Activated CD4-positive, alpha-beta memory T cell treated with anti-CD3 and anti-CD28 coated beads for 36 hours (primary cell): ENCODE measurements around the gene CUX1. TPM values are rescaled to one million over a fixed set of nuclear protein-coding genes. Genes with fewer than 3 reads are reported as not detected.

Experiments
- CTCF ChIA-PET: fragments of 350-600 bp; sonication (Branson Sonifier 250); formaldehyde crosslinking; loops from one replicate; lab custom pipeline; 2021; ENCODE audit warnings: antibody characterized with exemption, inconsistent platforms; lab: Charles Lee
- POLR2A ChIA-PET: fragments of 350-600 bp; sonication (Branson Sonifier 250); formaldehyde crosslinking; loops from one replicate; lab custom pipeline; 2021; ENCODE audit warnings: antibody characterized with exemption; lab: Charles Lee
- DNase-seq: peaks from one replicate; pipeline ENCODE4 v3.0.0-alpha.2; 2020
- H3K27ac Mint-ChIP-seq: one replicate; pipeline ENCODE4 v1.8.0; 2021; ENCODE audit warnings: mixed read lengths
- H3K27me3 Mint-ChIP-seq: one replicate; pipeline ENCODE4 v1.8.0; 2021; ENCODE audit warnings: mixed read lengths
- H3K36me3 Mint-ChIP-seq: one replicate; pipeline ENCODE4 v1.8.0; 2021; ENCODE audit warnings: mixed read lengths
- H3K4me1 Mint-ChIP-seq: one replicate; pipeline ENCODE4 v1.8.0; 2021; ENCODE audit warnings: low read depth, mixed read lengths
- H3K4me3 Mint-ChIP-seq: one replicate; pipeline ENCODE4 v1.8.0; 2021; ENCODE audit warnings: mild to moderate bottlenecking, mixed read lengths
- H3K9me3 Mint-ChIP-seq: one replicate; pipeline ENCODE4 v1.8.0; 2021; ENCODE audit warnings: mixed read lengths
- intact Hi-C: fragments of 100-400 bp; cut with micrococcal nuclease; formaldehyde crosslinking; loops from one replicate; pipeline ENCODE4 v1.15.1; 2023
- total RNA-seq, 2 experiments: library from RNA; stranded (reverse); gene quantifications; one replicate each; pipeline ENCODE4 v1.2.3, GENCODE V29; 2021

Gene CUX1
- total RNA-seq, 2 experiments from 2014 or later, result 25.1 TPM

- H3K27ac Mint-ChIP-seq, result no peak overlapping the region
- CTCF ChIA-PET, result interaction anchor here (1.2 to 2.0 kb wide), 2 partner anchors 10 to 12 kb away, joined by 3 to 9 read pairs; no protein-coding TSS in a partner anchor
- intact Hi-C loops, result no loop called here
- no peaks in the 10 kb centered on the region for H3K9me3 Mint-ChIP-seq
- H3K4me1 Mint-ChIP-seq, result peaks cover 17% of the 10 kb centered on the region
- H3K4me3 Mint-ChIP-seq, result no peak overlapping the region
- peaks cover 11% of the 10 kb centered on the region for H3K27me3 Mint-ChIP-seq
- POLR2A ChIA-PET, result no interaction called here
- H3K36me3 Mint-ChIP-seq, result no peaks in the 10 kb centered on the region
- peak; percentile 16 for DNase-seq
These were observed 13.1 kb upstream of the CUX1 start for GRCh38 chr7:101804088-101804963.

GRCh38 chr7:101804967-101805366, 12.5 kb upstream of the CUX1 start:
- Mint-ChIP-seq H3K4me3 (no peak overlapping the region), H3K9me3 (no peaks in the 10 kb centered on the region), H3K27me3 (peaks cover 11% of the 10 kb centered on the region), H3K27ac (no peak overlapping the region), H3K4me1 (peaks cover 17% of the 10 kb centered on the region), H3K36me3 (no peaks in the 10 kb centered on the region)
- CTCF ChIA-PET, result interaction anchor here (1.2 to 2.0 kb wide), 2 partner anchors 9 to 11 kb away, joined by 3 to 9 read pairs; no protein-coding TSS in a partner anchor
- DNase-seq, result peak; percentile 12
- intact Hi-C loops, result no loop called here
- POLR2A ChIA-PET, result no interaction called here

- H3K4me1 Mint-ChIP-seq, result peaks cover 9% of the 10 kb centered on the region
- CTCF ChIA-PET, result interaction anchor here (0.9 kb wide), 1 partner anchor 269 kb away, joined by 3 read pairs; no protein-coding TSS in a partner anchor
- intact Hi-C loops, result no loop called here
- H3K4me3 Mint-ChIP-seq, result no peak overlapping the region
- H3K27me3 Mint-ChIP-seq, result peaks cover 3% of the 10 kb centered on the region
- POLR2A ChIA-PET, result no interaction called here
- H3K27ac Mint-ChIP-seq, result no peak overlapping the region
- DNase-seq, result no peak
- no peaks in the 10 kb centered on the region for H3K9me3 Mint-ChIP-seq
- no peaks in the 10 kb centered on the region for H3K36me3 Mint-ChIP-seq
These were observed 4.8 kb upstream of the CUX1 start for GRCh38 chr7:101812595-101812994.

- POLR2A ChIA-PET, result interaction anchor here (0.6 kb wide), 1 partner anchor 83 kb away, joined by 3 read pairs; no protein-coding TSS in a partner anchor
- no peak for DNase-seq
- peaks cover 17% of the 10 kb centered on the region for H3K4me1 Mint-ChIP-seq
- no peaks in the 10 kb centered on the region for H3K9me3 Mint-ChIP-seq
- intact Hi-C loops, result loop anchor here (1.0 to 2.0 kb wide), 3 partner anchors 70 to 423 kb away; no protein-coding TSS in a partner anchor
- CTCF ChIA-PET, result interaction anchor here (1.1 to 1.6 kb wide), 5 partner anchors 8 to 130 kb away, joined by 4 to 18 read pairs (median 5); no protein-coding TSS in a partner anchor
- H3K27ac Mint-ChIP-seq, result no peak overlapping the region
- peak overlapping the region; percentile 50 for H3K4me3 Mint-ChIP-seq
- H3K27me3 Mint-ChIP-seq, result peaks cover 3% of the 10 kb centered on the region
- H3K36me3 Mint-ChIP-seq, result no peaks in the 10 kb centered on the region
These were observed 3.9 kb upstream of the CUX1 start for GRCh38 chr7:101813402-101814019.

GRCh38 chr7:101814081-101814990, 3.1 kb upstream of the CUX1 start:
- Mint-ChIP-seq H3K27ac (peak overlapping the region; percentile 72), H3K4me1 (peaks cover 17% of the 10 kb centered on the region), H3K36me3 (no peaks in the 10 kb centered on the region), H3K4me3 (peak overlapping the region; percentile 72), H3K9me3 (no peaks in the 10 kb centered on the region), H3K27me3 (peaks cover 3% of the 10 kb centered on the region)
- ChIA-PET CTCF (interaction anchor here (0.8 to 1.6 kb wide), 9 partner anchors 9 to 131 kb away, joined by 3 to 18 read pairs (median 4); no protein-coding TSS in a partner anchor), POLR2A (interaction anchor here (0.6 kb wide), 1 partner anchor 82 kb away, joined by 3 read pairs; no protein-coding TSS in a partner anchor)
- intact Hi-C loops, result loop anchor here (1.0 to 2.0 kb wide), 3 partner anchors 71 to 422 kb away; no protein-coding TSS in a partner anchor
- peak; percentile 75 for DNase-seq

GRCh38 chr7:101814991-101815825, 2.2 kb upstream of the CUX1 start:
- intact Hi-C loops, result loop anchor here (1.0 to 2.0 kb wide), 4 partner anchors 41 to 422 kb away; no protein-coding TSS in a partner anchor
- Mint-ChIP-seq H3K36me3 (no peaks in the 10 kb centered on the region), H3K4me3 (peak overlapping the region; percentile 72), H3K4me1 (peaks cover 19% of the 10 kb centered on the region), H3K9me3 (no peaks in the 10 kb centered on the region), H3K27me3 (peaks cover 3% of the 10 kb centered on the region), H3K27ac (peak overlapping the region; percentile 72)
- DNase-seq, result peak; percentile 71
- ChIA-PET CTCF (interaction anchor here (0.8 to 1.6 kb wide), 7 partner anchors 10 to 128 kb away, joined by 3 to 18 read pairs (median 3); no protein-coding TSS in a partner anchor), POLR2A (no interaction called here)

GRCh38 chr7:101815826-101816594, 1.4 kb upstream of the CUX1 start:
- no peaks in the 10 kb centered on the region for H3K9me3 Mint-ChIP-seq
- DNase-seq, result peak; percentile 73
- H3K27me3 Mint-ChIP-seq, result peaks cover 2% of the 10 kb centered on the region
- H3K36me3 Mint-ChIP-seq, result no peaks in the 10 kb centered on the region
- peaks cover 21% of the 10 kb centered on the region for H3K4me1 Mint-ChIP-seq
- intact Hi-C loops, result loop anchor here (1.0 to 2.0 kb wide), 3 partner anchors 40 to 421 kb away; no protein-coding TSS in a partner anchor
- peak overlapping the region; percentile 74 for H3K27ac Mint-ChIP-seq
- ChIA-PET POLR2A (interaction anchor here (1.2 kb wide), 1 partner anchor 73 kb away, joined by 3 read pairs; no protein-coding TSS in a partner anchor), CTCF (interaction anchor here (1.2 to 1.8 kb wide), 2 partner anchors 11 to 72 kb away, joined by 3 to 7 read pairs; no protein-coding TSS in a partner anchor)
- peak overlapping the region; percentile 76 for H3K4me3 Mint-ChIP-seq

GRCh38 chr7:101816595-101817470, 593 bp upstream of the CUX1 start:
- Mint-ChIP-seq H3K27me3 (no peaks in the 10 kb centered on the region), H3K4me1 (peaks cover 21% of the 10 kb centered on the region), H3K4me3 (peak overlapping the region; percentile 51), H3K9me3 (no peaks in the 10 kb centered on the region), H3K27ac (no peak overlapping the region), H3K36me3 (no peaks in the 10 kb centered on the region)
- intact Hi-C loops, result no loop called here
- peak; percentile 30 for DNase-seq
- POLR2A ChIA-PET, result interaction anchor here (1.2 to 1.8 kb wide), 2 partner anchors 40 to 74 kb away, joined by 3 to 7 read pairs; no protein-coding TSS in a partner anchor
- CTCF ChIA-PET, result interaction anchor here (1.2 to 1.8 kb wide), 2 partner anchors 12 to 73 kb away, joined by 3 to 7 read pairs; no protein-coding TSS in a partner anchor
